Stimulated activated CD8-positive, alpha-beta memory T cell treated with anti-CD3 and anti-CD28 coated beads, Interleukin-2, amount 100 ng/mL, for 48 hours (primary cell): ENCODE measurements around the gene AGR2.
"Not testable (repeated sequence)": the region's sequence is repeated elsewhere in the genome, so short reads cannot be mapped to it uniquely, and the experiment has no call there.

ENCODE experiments used
- DNase-seq, 2 donors: peaks; one replicate each; pipeline ENCODE4 v3.0.0-alpha.2; 2020; ENCODE audit warnings: low read depth in 2 of 2

The AGR2 gene

DNA sequence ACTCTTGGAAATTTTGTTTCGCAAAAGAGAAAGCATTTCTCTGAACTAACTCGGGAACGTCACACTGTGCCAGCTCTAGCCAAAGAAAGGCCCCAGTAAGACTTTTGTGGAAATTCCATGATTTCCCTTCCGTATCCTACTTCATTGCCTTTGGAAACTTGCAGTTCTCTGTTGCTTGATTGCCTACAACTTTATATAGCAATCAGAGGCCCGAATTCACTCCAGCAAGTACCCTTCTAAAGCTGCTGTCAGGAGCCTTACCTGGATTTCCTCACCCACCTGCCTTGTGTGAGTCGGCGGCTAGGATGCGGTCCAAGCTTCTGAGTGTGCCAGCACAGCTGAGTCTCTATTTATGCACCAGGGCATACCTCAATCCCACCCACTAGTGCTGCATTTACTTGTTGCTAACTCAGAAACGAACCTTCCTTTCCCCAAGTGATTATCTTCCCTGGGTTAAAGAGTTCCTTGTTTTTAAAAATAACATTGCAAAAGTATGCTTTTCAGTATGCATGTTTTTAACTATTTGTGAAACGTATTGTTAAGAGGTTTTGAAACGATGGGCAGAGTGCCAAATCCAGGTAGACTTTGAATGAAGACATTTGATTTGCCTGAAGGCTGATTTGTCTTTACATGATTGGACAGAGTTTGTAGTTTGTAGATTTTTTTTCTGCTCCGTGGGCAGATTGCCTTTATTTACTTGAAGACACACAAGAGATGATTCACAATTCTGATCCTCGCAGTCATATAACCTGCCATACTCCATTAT, at the start of gene AGR2:
AGR2 (minus strand) TSS at position 326 of the 766 bp plus-strand sequence. CDS start 3,203 bp downstream, outside the sequence.
- DNase-seq: no peak

- not testable (repeated sequence) for DNase-seq
These were observed 48.4 kb upstream of the AGR2 start for GRCh38 chr7:16853189-16853588.

- no peak for DNase-seq
These were observed 47.0 kb upstream of the AGR2 start for GRCh38 chr7:16851829-16852228.

- no peak for DNase-seq
These were observed 46.0 kb upstream of the AGR2 start for GRCh38 chr7:16850614-16851466.

DNA sequence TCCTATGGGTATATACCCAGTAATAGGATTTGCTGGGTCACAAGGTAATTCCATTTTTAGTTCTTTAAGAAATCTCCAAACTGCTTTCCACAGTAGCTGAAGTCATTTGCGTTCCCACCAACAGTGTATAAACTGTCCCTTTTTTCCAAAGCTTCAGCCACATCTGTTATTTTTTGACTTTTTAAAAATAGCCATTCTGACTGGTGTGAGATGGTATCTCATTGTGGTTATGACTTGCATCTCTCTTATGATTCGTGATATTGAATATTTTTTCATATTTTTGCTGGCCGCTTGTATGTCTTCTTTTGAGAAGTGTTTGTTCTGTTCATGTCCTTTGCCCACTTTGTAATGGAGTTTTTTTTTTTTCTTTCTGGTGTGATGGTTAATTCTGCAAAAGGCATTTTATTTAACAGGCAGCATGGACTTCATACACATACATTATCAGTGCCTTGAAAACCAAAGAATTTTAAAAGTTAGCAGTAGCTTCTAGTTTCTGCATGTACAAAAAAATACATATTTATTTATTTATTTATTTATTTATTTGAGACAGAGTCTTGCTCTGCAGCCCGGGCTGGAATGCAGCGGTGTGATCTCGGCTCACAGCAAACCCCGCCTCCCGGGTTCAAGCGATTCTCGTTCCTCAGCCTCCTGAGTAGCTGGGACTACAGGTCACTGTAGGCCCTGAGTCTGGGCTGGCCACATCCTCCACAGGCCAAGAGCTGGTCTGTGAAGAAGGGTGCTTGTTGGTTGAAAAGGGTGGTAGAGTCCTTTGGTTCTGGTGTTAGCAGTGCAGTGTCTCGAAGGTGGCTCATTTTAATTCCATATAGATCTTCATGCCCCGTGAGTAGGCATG, 44.7 kb upstream of the AGR2 start:
- no peak for DNase-seq

DNA sequence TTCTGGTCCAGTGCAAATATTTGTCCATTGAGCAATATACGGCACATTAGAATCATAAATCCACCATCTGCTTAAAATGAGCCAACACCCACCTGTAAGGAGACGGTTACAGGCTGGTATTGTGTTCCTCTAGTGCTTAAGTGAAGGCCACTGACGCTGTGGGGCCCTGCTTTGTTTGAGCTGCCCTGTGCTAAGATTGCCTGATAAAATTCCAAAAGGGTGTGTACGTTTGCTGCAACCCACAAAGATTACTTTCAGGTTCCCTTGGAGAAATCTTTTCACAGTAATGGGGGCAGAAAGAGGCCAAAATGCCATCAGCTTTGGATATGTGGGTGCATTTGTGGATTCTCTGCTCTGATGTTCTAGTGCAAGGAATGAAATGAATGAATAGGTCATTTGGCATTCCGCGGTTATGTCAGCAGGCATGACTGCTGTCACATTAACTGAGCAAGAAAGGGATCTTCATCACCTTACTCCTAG, 42.6 kb upstream of the AGR2 start:
- no peak for DNase-seq

- DNase-seq: no peak
These were observed 41.9 kb upstream of the AGR2 start for GRCh38 chr7:16846601-16847165.

GRCh38 chr7:16845746-16846145, 40.9 kb upstream of the AGR2 start:
- DNase-seq: no peak

DNA sequence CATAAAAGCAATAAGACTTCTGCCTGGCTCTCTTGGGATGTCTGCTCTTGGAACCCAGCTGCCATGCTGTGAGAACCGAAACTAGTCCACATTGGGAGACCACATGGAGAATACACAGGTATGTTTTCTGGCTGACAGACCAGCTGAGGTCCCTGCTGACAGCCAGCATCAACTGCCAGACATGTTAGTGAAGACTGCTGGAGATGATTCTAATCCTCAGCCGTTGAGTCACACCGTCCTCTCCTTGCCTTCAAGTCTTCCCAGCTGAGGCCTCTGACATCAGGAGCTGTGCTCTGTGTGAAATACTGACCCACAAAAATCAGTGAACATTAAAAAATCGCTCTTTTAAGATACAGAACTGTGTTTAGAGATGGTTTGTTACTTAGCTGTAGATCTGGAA, 36.9 kb upstream of the AGR2 start:
- no peak for DNase-seq

DNA sequence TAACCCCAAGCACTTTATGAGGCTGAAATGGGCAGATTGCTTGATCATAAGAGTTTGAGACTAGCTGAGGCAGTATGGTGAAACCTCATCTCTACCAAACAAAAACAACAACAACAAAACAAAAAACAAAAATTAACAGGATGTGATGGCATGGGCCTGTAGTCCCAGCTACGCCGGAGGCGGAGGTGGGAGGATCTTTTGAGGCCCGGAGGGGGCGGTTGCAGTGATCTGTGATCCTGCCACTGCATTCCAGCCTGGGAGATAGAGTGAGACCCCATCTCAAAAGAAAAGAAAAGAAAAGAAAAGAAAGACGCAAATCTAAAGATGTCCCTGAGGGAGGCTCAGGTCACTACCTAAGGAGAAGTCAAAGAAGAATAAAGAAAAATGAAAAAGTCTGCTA, 35.3 kb upstream of the AGR2 start:
- DNase-seq: no peak

GRCh38 chr7:16839646-16840045, 34.8 kb upstream of the AGR2 start:
- DNase-seq: no peak

- no peak for DNase-seq
These were observed 34.1 kb upstream of the AGR2 start for GRCh38 chr7:16838891-16839290.

- no peak for DNase-seq
These were observed 33.6 kb upstream of the AGR2 start for GRCh38 chr7:16838386-16838785.

DNA sequence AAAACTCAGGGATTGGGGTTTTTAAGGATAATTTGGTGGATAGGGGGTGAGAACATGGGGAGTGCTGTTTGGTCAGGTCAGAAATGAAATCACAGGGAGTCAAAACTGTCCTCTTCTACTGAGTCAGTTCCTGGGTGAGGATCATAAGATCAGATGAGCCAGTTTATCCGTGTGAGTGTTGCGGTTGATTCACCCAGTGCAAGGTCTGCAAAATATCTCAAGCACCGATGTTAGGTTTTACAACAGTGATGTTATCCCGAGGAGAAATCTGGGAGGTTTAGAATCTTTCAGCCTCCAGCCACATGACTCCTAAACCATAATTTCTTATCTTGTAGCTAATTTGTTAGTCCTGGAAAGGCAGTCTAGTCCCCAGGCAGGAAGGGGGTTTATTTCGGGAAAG, 31.7 kb upstream of the AGR2 start:
- no peak for DNase-seq

- no peak for DNase-seq
These were observed 28.6 kb upstream of the AGR2 start for GRCh38 chr7:16833373-16833772.

DNA sequence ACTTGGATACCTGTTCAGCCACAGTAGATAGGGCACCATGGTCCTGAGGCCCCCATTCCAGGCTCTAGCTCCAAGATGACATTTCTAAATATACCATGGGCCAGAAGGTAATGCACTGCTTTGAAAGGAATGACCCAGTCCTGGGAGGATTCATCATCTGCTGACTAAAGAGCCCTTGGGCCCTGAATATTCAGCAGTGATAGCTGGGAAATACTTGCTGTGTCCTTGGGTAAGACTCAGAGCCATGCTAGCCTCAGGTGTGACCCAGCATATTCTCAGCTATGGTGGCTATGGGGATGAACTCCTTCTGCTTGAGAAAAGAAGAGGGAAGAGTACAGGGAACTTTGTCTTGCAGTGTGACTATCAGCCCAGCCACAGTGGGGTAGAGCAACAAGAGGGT, 21.3 kb upstream of the AGR2 start:
- DNase-seq: no peak

DNA sequence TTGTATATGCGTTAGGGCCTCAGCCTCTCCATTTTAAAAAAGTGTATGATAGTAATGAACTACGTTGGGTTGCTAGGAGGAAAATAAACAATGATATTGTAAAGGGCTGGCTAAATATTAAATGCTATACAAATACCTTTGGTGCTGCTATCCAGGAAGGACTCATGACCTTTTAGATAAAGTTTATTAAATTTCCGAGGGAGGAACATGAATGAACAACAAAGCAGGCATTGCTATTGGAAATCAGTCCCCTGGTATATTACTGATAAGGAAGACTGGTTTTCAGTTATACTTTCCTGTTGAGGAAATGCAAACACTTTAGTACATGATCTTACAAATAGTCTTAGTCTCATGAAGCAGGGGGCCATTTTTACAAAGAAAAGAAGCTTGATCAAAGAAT, 17.2 kb upstream of the AGR2 start:
- no peak for DNase-seq

GRCh38 chr7:16818732-16819131, 13.9 kb upstream of the AGR2 start:
- no peak for DNase-seq

- DNase-seq: no peak
These were observed 12.7 kb upstream of the AGR2 start for GRCh38 chr7:16817536-16817935.

DNA sequence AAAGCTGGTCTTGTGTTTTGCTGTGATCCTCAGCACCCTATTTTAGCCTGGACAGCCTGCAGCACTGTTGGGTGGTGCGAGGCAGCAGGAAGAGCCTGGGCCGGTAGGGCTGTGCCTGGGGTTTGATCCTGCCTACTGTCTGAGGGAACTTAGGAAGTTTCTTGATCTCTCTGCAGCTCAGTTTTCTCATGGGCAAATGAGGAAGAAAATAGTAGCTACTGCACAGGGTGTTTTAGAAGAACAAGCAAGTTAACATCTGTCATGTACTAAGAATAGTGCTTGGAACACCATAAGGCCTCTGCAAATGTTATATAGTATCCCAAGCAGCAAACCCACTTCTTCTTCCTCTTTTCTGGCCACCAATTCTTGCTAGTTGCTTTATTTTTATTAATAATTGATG, 12.0 kb upstream of the AGR2 start:
- no peak for DNase-seq

DNA sequence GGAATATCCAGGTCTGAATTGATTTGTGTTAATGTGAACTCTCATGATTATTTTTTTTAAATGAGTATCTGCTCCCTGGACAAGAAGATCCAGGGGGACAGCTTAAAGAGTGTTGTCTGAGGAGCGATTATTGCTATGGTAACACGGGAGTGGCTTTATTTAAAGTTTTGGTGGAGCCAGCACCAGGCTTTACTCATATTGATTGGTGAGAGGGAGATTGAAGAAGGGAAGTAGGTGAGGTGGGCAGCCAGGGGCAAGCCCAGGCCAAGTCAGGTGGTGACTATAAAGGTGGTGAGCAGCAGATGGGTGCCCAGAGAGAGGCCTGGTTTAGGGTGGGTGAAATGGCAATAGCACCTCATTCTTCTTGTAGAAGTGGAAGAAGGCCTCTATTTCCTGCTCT, 10.2 kb upstream of the AGR2 start:
- DNase-seq: no peak

DNA sequence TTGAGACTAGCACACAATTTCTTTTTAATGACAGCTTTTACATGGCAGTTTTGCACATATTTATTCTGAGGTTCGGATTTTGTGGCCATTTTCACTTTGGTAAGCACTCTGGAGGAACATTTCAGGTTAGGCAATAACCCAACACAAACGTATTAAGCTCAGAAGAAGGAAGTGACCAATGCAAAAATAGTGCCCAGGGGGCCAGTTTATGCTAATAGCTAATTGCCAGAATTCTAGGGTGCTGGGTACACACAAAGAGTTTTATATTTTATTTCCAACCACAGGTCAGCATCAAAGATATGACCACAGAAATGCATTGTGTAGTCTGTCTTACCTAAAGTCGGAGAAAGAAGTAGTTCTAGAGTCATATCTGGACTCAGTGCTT, 8.4 kb upstream of the AGR2 start:
- no peak for DNase-seq
